T-helper 9 cell (primary cell): ENCODE measurements around the gene CEP63.
A peak's percentile ranks its signal among the peaks of the same experiment; 100 is the strongest.
"Not testable (repeated sequence)": the region's sequence is repeated elsewhere in the genome, so short reads cannot be mapped to it uniquely, and the experiment has no call there.

Experiments used
- DNase-seq: peaks from one replicate; pipeline ENCODE4 v3.0.0-alpha.2; 2020

CEP63 gene

DNA sequence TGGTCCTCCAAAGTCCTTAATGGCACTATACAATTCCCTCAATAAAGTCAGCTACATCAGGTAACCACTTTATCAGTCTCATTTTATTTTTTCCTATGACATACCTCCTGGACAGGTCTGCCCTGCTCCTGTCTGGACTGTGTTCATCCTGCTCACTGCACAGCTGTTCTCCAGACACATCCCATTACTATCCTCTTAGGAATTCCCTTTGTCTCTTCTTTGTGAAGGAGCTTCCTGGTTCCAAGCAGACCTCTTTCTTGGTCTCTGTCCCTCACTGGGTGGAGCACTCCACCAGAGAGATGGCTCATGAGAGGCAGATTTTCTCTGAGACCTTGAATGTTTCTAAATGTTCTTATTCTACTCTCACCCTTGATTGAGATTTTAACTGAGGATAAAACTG, 104.9 kb downstream of the CEP63 start:
- DNase-seq, result no peak

DNA sequence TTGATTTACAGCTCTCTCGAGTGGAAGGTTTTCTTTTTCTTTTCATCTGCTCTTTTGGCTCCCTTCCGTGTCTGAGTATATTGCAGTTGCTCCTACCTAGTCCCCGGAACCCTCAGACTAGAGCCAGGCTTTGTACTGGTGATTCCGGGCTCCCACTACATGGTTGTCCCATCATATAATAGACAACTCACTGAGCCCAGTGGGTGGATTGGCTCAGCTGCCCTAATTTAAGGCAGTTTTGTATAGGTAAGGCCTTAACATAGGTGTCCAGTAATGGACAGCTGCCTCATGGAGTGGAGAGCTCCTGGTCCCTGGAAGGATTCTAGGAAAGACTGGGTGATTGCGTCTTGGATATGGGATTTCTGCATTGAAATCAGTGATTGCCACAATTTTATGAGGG, 106.9 kb downstream of the CEP63 start:
- DNase-seq, result no peak

DNA sequence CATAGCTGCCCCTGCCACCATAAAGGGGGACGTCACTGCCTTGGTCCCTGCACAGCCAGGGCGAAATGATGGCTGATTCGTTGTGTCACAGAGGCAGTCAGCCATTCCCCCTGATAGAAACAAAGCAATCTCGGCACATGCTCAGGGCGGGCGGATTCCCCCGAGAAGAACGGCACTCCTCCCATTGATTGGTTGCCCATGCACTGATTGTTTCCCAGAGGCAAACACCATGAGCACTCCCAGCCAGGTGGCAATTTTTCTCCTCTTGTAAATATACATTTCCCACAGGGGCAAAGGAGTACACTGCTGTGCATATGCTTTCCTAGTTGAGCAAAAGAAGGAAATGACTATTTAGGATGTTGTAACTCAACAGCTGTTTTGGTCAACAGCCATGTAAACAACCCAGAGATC, 108.5 kb downstream of the CEP63 start:
- DNase-seq, result no peak

DNA sequence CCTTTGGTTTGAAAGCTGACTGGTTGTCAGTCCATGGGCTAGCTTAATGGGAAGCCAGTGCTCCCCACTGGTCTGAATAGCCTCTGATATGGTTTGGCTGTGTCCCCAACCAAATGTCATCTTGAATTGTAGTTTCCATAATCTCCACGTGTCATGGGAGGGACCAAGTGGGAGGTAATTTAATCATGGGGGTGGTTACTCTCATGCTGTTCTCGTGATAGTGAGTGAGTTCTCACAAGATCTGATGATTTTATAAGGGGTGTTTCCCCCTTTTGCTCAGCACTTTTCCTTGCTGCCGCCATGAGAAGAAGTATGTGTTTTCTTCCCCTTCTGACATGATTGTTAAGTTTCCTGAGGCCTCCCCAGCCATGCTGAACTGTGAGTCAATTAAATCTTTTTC, 109.1 kb downstream of the CEP63 start:
- not testable (repeated sequence) for DNase-seq

DNA sequence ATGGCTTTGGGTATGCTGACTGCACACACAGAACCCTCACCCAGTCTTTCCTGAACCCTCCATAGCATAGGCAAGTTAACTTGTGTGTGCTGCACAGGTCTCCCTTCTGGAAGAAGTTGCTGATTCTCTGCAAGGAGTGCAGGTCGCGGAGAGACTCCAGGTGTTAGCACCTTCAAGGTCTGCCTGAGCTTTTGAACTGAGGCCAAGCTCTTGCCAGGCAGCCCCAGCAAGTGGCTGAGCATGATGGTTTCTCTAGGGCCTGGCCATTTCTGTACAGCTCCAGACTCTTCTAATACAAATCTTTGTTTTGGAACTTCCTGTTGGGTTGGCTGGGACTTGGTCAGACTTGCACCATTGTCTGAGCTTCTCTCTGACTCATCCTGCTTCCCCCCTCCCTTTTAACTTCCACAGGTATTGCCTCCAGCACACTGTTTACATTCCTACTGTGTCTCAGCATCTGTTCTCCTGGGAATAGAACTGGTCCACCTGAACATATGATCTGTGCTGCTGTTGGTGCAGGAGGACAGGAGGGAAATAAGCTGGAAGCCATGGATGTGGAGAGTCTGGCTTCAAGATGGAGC, 111.6 kb downstream of the CEP63 start:
- no peak for DNase-seq

DNA sequence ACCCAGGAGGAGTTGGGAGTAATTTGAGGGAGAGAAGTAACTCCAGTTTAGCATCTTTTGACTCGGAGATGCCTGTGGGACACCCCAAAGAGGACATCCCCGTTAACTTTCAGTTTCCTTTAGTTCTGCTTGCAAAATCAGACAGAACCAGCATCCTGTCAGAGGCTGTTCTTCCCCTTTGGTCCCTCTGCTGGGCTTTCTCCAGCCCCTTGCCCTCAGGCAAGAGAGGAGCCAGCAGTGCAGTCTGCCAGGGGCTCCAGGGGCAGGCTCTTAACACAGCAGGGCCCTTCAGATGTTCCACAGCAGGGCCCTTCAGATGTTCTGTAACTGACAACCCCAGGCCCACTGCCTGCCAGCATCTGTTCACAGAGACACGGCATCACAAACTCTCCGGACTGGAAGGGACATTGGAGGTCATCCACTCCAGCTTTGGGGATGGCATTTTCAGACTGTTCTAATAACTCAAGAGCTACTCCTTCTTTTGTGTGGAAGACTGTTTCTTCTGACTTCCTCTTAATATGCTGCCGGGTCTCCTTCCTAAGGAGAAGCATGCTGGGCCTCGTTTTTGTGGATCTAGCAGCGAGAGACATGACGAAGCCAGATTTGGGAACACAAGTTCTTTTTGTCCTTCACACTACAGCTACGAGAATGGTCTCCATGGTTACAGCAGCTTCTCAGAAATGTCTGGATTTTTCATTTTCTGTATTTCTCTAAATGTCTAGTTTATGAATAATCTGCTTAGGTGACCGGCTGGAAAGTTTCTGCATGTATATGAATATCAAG, 113.1 kb downstream of the CEP63 start:
- DNase-seq, result no peak

DNA sequence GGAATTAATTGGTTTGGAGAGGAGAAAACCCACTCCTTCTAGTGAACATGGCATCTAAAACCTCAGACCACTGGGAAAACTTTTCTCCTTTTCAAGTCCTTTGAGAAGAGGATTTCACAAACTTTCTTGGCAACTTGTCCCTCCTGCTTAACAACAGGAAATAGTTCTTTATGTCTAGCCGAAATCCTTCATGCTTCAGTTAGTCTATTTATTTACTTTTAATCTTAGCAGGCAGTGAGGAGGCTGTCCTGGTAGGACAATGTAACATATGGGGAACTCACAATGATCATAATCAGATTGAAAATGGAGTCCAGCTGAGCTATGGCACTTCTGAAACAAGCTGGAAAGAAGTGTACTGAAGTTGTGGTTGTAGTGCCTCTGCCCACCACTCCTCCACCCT, 114.3 kb downstream of the CEP63 start:
- no peak for DNase-seq

DNA sequence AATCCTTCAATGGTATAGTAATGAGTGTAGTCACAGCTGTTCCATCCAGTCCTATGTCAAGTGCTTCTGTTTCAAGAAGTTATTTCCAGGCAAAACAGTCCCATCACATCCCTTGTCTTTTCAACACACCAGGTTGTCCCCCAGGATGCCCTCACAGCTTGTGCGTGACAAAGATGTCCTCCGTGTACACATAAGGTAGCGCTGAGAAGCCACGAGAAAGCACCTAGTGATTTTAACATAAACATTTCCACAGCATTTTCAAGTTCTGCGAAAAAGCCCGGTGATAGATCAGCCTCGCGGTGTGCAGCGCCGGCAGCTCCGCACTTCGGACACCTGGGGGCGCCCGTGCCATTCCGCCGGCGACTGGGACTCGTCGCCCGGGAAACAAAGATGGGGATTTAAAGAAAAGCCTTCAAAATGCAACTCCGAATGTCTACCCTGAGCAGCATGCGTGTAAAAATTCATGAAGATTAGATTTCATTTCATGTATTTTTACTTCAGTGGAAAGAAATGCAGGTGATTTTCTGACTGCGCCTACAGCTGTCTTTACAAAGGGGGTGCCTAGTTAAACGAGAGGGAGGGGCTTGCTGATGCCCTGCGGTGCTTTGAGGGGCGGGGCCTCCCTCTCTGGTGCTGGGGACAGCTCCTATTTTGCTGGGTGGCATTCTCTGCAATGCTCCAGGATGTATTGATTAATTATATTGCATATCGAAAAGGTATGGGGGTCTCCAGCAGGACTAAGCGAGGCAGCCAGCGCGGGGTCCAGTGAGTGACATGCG, 115.0 kb downstream of the CEP63 start:
- peak; percentile 28 for DNase-seq

DNA sequence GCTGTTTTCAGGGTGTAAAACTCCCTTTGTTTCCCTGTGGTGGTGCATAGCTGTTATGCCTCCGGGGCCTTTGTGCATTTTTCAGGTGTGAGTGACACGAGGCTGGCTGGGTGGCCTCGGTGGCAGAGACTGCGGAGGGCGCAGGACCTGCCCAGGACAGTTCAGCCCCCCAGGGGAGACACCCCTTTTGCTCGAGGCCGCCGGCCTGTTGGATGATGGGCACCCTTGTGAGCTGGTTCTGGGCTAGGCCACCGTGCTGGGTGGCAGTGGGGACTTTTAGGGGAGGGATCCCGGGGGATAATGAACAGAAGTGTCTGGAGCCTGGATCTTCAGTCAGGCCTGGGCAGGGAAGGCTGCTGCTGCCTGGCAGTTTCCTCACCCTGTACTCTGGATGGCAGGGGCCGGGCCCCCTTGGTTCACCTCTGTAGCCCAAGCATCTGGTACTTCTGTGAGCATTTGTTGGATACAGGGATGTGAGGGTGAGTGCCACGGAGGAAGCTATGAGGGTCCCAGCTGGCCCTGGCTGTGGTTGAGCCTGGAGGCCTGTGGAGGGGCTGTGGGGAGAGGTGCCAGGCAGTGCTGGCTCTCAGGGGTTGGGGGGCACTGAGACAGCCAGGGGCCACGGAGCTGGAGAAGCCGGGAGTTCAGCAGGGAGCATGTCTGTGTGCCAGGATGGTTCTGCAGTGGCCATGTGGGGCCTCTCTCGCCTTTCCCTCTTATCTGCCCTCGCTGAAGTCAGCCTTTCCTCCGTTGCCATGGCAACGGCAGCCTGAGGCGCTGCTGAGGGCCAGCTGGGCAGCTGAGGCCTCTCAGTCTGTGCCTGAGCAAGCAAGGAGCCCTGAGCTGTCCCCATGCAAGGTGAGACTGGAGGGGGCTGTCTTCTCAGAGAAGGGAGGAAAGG, 115.9 kb downstream of the CEP63 start:
- no peak for DNase-seq

DNA sequence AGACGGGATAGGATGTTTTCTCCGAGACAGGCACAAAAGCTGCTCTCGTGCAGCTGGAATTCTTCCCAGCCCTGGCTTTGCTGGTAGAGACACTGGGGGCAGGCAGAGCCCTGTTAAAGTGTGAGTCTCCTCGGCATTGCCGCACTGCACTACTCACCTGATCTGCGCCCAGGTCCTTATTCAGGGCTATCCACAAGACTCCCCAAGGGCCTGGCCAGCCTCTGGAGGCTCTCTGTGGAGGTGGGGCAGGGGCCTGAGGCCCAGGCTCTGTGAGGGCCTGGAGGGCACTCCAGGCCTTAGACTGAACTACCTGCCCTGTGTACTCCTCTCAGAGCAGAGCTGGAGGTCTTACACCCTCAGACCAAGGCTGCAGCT, 116.6 kb downstream of the CEP63 start:
- no peak for DNase-seq

DNA sequence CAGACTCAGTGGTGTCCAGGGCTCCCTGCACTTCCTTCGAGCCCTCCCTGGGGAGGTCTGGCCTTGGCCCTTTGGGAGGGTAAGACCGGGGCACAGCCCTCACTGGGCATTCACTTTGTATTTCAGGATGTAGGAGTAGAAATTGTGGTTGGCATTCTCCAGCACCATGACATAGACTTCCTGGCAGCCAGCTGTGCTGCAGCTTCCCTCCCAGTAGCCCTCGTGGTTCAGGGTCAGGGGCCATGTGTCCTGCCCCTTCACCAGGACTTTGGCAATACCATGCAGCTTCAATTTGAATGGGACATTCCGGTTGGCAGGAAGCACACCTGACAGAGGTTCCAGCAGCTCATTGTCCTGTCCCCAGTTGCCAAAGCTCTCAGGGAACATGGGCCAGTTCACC, 117.6 kb downstream of the CEP63 start:
- no peak for DNase-seq

DNA sequence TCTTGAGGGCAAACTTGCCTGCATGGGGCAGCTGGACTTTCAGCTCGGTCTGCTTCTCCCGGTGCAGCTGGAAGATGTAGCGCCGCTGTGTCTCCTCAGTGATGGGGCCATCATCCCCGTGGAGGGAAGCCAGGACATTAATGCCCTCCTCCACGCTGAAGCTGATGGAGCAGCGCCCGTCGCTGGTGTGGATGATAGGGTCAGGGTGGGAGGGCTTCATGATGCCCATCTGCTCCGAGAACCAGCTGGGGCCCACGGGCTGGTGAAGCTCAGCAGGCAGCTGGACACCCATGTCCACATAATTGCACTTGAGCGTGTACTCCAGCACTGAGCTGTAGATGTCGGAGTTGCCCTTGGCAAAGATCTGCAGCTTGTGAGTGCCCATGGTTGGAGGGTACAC, 118.1 kb downstream of the CEP63 start:
- DNase-seq, result no peak

DNA sequence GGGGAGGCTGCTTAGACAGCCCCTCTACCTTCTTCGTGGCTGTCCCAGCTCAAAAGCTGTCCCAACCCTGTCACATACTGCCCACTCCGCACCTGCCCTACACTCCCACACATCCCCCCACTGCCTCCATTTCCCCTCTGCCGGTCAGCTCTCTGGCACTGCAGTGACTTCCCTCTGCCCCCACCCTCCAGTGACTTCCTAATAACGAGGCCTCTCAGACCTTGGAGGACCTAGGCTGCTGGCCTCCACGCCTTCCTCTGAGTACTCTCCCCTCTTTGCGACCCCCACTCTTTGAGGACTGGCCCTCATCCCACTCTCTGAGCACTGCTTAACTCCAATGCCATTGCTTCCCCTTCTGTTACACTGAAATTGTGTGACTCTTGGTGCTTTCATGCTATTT, 119.7 kb downstream of the CEP63 start:
- DNase-seq, result no peak

DNA sequence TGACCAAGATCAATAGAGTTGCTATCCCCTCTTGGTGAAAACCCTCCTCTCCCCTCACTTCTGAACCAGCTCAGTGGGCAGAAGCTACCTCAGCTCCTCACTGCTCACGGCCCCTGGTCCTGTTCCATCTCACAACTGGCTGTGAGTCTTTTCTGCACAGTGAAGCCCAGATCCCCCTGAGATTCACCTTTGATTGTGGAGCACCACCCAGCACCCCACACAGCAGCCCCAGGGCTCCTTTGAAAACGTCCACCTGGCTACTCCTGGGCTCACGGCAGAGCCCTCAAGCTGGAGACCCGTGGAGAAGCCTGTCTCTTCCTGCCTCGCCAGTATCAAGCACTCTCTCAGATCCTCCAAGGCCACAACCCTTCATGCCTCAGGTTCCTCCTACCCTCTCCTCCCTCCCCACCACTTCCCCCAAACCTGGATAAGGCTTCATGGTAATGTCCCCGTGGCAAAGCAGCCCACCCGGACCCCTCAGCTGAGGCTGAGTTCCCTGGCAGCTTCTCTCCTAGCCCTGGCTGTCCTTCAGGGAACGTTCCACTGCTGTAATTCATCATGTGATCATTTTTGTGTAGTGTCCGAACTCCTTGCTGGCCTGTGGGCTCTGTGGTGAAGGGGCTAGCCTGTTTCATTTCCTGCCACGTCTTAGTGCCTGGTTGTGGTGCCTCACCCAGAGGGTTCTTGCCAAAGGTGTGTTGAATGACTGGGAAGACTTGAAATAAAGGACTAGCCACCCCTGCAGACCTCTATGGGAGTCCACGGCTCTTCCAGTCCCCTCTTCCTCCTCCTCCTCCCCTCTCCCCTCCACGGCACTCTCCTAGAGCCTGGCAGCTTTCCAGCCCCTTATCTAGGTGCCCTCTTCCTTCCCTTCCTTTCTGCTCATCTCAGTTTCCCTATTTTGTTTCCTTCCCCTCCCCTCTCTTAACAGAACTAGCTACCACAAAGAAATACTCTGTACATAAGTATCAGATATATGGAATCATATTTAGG, 120.5 kb downstream of the CEP63 start:
- DNase-seq, result no peak

DNA sequence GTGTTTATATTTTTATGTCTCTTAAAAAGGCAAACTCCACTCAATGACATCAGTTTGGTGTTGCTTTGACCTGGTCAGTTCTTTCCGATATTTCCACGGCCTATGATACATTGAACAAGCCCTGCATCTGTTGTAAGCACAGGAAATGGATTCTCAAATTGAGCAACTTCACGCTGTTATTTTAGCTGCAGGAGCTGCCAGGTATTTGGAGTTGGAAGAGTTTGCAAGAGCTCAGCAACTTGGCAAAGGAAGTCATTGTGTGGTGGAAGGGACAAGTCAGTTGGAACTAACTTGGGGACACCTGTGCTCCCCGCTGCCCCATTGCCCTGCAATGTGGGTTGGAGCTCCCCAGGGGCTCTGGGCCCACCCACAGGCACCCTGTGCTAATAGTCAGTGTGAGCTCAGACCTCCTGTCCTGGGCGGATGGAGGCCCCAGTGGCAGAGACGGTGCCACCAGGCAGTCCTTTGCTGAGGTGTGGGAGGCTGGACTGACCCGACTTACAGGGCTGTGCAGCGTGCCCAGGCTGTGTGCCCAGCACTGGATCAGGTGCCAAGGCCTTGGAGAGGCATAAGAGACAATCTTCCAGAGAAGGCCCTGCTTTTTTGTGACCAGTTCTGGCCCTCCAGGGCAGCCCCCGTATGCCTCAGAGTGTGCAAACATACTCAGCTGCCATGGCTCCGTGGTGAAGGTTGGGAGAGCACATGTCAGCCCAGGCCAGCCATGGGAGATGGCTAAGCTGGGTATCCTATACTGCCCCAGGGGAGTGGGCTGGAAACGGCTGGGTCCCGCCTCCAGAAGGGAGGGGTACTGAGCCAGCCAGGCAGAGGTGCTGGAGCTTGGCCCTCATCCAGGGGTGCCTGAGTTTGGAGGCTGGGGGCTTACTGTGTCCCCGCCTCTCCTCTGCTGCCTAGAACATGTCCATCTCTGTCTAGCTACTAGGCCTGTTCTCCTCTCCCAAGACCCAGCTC, 121.5 kb downstream of the CEP63 start:
- no peak for DNase-seq

DNA sequence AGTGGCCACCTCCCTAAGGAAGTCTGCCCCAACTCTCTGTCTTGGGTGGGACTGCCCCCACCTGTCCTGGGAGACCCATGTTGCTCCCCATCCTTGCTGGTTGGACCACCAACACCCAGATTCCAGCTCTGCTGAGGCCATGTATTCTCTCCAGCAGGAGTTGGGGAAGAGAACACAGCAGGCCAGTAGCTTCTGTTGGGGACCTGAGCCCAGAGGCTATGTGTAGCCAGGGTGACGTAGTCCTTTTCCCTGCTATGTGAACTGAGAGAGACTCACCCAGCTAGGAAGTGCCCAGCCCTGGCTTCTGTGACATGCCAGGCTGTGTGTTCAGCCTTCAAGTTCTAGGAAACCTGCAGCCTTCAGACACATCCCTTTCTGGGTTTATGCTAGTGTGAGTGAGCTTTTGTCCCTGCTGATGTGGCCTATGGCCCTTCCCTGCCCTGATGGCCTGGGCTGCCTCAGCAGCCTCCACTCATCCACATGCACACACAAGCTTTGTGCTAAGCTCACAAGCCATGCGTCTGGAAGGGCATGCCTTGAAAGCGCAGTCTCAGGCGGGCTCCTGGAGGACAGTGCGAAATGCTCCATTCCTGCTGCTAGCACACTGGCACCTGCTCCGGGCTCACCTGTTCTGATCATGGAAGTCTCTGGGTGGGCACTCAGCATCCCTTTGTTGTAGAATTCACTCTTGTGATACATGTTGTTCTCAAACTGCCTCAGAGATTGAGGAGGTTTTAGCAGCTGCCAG, 122.3 kb downstream of the CEP63 start:
- DNase-seq, result no peak

DNA sequence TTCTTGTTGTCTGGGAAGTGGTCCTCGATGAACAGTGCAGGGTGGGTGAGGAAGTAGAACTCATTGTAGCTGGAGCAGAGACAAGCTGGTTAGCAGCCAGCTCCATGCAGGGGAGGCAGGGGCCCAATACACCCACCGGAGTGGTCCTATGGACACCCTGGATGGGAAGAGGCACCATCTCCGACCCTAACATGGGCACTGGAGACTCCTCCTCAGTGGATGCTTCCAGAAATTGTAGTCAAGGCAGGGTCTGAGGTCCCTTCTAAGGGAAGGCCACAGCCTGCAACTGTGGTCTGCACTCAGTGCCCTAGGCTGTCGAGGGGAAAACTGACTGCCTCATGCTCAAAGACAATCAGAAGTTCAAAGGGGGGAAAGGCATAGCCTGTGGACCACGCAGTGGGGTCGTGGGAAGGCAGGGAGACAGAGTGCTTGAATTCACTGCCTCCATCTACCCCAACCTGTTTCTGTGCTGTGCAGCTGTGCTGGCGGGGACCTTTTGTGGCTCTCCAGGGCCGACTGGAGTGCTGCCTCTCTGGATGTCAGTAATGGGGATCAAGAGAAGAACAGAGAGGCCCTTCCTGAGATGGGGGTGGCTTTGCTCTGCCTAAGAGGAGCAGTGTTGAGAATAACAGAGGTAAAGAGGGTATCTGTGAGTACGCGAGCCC, 123.0 kb downstream of the CEP63 start:
- DNase-seq, result no peak

DNA sequence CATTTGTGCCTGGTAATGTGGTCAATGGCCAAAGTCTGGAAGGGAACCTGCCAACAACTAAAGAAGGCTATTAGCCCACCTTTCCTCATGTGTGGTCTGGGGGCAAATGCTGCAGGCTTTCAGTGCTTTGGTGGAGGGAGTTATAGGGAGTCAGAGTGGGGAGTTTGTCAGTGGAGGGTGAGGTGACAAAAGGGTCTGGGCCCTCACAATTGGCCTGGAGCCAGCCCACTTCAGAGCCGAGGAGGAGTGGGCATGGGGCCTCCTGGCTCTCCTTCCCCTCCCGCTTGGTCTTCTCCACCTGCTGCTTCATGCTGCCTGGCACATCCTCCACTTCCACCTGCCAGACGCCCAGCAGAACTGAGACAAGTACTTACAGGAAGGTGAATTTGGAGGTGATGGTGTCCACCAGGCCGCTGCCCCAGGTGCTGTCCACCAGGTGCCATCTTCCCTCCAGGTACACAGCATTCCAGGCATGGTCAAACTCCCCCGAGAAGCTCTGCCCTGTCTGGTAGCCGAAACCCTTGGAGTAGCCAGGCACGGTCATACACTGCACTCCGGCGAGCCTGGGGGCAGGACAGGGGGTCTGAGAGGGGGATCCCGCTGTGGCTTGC, 124.1 kb downstream of the CEP63 start:
- no peak for DNase-seq
